Vagina (tissue), 2 donors: ENCODE data around the gene FAM78A.

Experiments
- CTCF ChIP-seq, 3 experiments: fragments of 450-650 bp in 2 of 3; fragments of 200-600 bp in 1 of 3; sonication (generic) in 1 of 3; IDR thresholded peaks; one replicate each; pipeline ENCODE4 v1.5.1; 2017 to 2019; ENCODE audit warnings: antibody characterized with exemption in 3 of 3, mild to moderate bottlenecking in 2 of 3, moderate library complexity in 2 of 3
- POLR2A ChIP-seq, 2 donors: fragments of 450-650 bp; IDR thresholded peaks; one replicate each; pipeline ENCODE4 v1.6.1; 2017; ENCODE audit warnings: antibody characterized with exemption in 2 of 2, mild to moderate bottlenecking in 2 of 2, moderate library complexity in 2 of 2
- POLR2AphosphoS5 ChIP-seq, 2 donors: sonication (generic); formaldehyde crosslinking; IDR thresholded peaks; one replicate each; pipeline ENCODE4 v1.9.0; 2017; ENCODE audit warnings: antibody characterized with exemption in 2 of 2, mild to moderate bottlenecking in 2 of 2, low read depth in 1 of 2; ENCODE audit not compliant: insufficient read depth in 1 of 2

GRCh38 chr9:131302244-131303075 is 26.1 kb upstream of the FAM78A start:
- TF ChIP-seq POLR2AphosphoS5 (IDR thresholded peaks at IDR 0.05; ENCODE audit: insufficient read depth in 1 of 2, low read depth in 1 of 2) (no peak), CTCF (IDR thresholded peaks at IDR 0.05) (no peak), POLR2A (IDR thresholded peaks at IDR 0.05) (no peak)
